Osteocyte (in vitro differentiated cells): ENCODE data around the gene MGAT5. TPM values are rescaled to one million over a fixed set of nuclear protein-coding genes. Genes with fewer than 3 reads are reported as not detected.

Source experiments
- DNase-seq: peaks from one replicate; pipeline ENCODE4 v3.0.0; 2021; ENCODE audit warnings: mixed read lengths; ENCODE audit not compliant: unreplicated experiment; ENCODE audit errors: extremely low spot score
- H3K27ac Mint-ChIP-seq: one replicate; pipeline ENCODE4 v1.8.0; 2021; ENCODE audit warnings: mild to moderate bottlenecking, mixed read lengths; ENCODE audit not compliant: unreplicated experiment
- H3K27me3 Mint-ChIP-seq: one replicate; pipeline ENCODE4 v1.8.0; 2021; ENCODE audit warnings: mixed read lengths; ENCODE audit not compliant: unreplicated experiment
- H3K36me3 Mint-ChIP-seq: one replicate; pipeline ENCODE4 v1.8.0; 2021; ENCODE audit warnings: mixed read lengths; ENCODE audit not compliant: unreplicated experiment
- H3K4me1 Mint-ChIP-seq: one replicate; pipeline ENCODE4 v1.8.0; 2021; ENCODE audit warnings: mixed read lengths; ENCODE audit not compliant: unreplicated experiment
- H3K4me3 Mint-ChIP-seq: one replicate; pipeline ENCODE4 v1.8.0; 2021; ENCODE audit warnings: mild to moderate bottlenecking, moderate library complexity, mixed read lengths; ENCODE audit not compliant: unreplicated experiment
- H3K9me3 Mint-ChIP-seq: one replicate; pipeline ENCODE4 v1.8.0; 2021; ENCODE audit warnings: mixed read lengths; ENCODE audit not compliant: unreplicated experiment
- total RNA-seq: library from RNA; stranded (reverse); gene quantifications from 2 replicates; pipeline ENCODE4 v1.2.1, GENCODE V29; 2021
- TF ChIP-seq, protein P1 (sequence below): fragments of 200-600 bp; sonication (generic); IDR thresholded peaks from 2 replicates; pipeline ENCODE4 v1.5.0; 2021; ENCODE audit warnings: antibody characterized with exemption, mild to moderate bottlenecking, moderate library complexity

The MGAT5 gene
- total RNA-seq, 1 donor from 2014 or later: 22.6 TPM

DNA sequence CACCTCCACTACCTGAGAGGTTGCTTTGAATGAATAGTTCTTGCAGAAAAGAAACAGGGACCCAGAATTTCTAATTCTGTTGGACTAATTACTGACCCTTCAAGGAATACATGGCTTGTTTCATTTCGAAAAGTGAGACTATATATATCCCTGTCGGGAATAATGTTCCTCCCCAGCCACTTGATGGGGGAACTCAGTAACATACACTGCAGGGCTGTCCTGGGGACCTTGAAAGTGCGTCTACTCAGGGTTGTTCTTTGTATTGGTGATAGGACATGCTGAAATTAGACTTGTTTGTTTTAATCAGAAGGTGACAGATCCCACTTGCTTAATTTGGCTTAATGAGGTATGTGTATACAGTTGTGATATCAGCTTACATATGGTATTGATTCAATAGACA, 25.5 kb downstream of the MGAT5 start:
- no peak for DNase-seq
- H3K9me3 Mint-ChIP-seq: no peaks in the 10 kb centered on the region
- no peaks in the 10 kb centered on the region for H3K27me3 Mint-ChIP-seq
- H3K4me3 Mint-ChIP-seq: no peak overlapping the region
- TF ChIP-seq, protein P1, sequence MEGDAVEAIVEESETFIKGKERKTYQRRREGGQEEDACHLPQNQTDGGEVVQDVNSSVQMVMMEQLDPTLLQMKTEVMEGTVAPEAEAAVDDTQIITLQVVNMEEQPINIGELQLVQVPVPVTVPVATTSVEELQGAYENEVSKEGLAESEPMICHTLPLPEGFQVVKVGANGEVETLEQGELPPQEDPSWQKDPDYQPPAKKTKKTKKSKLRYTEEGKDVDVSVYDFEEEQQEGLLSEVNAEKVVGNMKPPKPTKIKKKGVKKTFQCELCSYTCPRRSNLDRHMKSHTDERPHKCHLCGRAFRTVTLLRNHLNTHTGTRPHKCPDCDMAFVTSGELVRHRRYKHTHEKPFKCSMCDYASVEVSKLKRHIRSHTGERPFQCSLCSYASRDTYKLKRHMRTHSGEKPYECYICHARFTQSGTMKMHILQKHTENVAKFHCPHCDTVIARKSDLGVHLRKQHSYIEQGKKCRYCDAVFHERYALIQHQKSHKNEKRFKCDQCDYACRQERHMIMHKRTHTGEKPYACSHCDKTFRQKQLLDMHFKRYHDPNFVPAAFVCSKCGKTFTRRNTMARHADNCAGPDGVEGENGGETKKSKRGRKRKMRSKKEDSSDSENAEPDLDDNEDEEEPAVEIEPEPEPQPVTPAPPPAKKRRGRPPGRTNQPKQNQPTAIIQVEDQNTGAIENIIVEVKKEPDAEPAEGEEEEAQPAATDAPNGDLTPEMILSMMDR: no peak
- no peak overlapping the region for H3K27ac Mint-ChIP-seq
- no peaks in the 10 kb centered on the region for H3K36me3 Mint-ChIP-seq
- H3K4me1 Mint-ChIP-seq: peaks cover 5% of the 10 kb centered on the region

DNA sequence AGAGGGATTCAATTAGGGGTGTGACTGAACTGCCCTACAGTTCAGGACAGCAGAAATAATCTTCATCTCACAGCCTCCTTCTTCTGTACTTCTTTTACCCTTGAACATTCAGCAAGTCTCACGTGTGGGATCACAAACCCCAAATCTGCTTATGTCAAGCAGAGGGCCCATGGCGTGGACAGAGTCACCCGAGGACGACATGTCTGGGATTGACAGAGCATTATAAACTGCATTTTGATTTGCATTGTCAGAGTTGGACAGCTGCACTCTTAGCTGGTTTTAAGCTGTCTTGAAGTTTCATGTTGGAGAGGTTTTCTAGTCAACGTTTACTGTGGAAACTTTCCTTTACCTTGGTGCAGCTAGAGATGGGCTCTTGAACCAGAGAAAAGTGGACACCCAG, 26.4 kb downstream of the MGAT5 start:
- H3K36me3 Mint-ChIP-seq: no peaks in the 10 kb centered on the region
- H3K9me3 Mint-ChIP-seq: no peaks in the 10 kb centered on the region
- H3K27me3 Mint-ChIP-seq: no peaks in the 10 kb centered on the region
- H3K27ac Mint-ChIP-seq: no peak overlapping the region
- TF ChIP-seq, protein P1: no peak
- no peak overlapping the region for H3K4me3 Mint-ChIP-seq
- DNase-seq: no peak
- H3K4me1 Mint-ChIP-seq: peaks cover 5% of the 10 kb centered on the region

DNA sequence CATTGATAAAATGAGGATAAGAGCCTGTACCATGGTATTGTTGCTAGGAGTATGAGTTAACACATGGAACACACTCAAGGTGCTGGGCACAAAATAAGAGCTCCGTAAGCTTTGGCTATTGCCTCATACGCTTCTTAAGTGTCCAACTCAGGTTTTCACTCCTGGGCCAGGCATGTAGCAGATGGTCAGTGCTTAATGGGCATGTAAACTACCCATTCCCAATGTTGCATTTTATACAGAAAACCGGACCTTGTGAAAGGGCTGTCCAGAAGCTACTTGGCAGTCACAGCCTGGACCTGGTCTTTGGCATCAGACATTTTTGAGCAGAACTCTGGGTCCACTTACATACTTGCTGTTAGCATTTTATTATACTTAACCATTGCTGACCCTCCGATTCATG, 26.9 kb downstream of the MGAT5 start:
- no peaks in the 10 kb centered on the region for H3K27me3 Mint-ChIP-seq
- no peaks in the 10 kb centered on the region for H3K36me3 Mint-ChIP-seq
- H3K27ac Mint-ChIP-seq: no peak overlapping the region
- no peak overlapping the region for H3K4me3 Mint-ChIP-seq
- H3K9me3 Mint-ChIP-seq: no peaks in the 10 kb centered on the region
- H3K4me1 Mint-ChIP-seq: peaks cover 5% of the 10 kb centered on the region
- DNase-seq: no peak
- TF ChIP-seq, protein P1: no peak

DNA sequence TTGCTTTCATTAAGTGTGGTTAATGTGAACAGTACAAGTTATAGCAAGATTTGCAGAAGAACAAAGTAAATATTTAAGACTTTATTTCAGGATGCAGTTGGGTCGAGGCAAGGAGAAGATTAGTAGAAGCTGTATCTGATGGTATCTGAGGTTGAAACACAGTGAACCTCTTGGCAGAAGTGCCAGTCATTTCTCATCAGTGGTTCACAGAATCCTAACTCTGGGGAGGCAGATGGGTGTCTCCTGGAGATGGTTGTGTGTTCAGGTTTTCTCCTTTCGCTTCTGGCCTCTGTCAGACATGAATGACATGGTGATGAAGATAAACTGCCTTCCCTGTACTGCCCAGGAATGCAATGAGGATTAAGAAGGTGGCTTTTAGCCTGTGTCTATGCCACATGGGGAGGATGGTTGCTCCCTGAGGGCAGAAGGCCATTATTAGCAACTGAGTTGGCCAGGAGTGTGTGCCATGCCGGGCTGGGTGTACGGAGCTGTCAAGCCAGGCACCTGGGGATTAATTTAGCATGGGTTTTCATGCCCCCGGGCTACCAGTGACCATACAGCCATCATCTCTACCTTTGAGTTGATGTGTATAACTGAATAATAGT, 28.0 kb downstream of the MGAT5 start:
- peaks cover under 1% of the 10 kb centered on the region for H3K4me1 Mint-ChIP-seq

DNA sequence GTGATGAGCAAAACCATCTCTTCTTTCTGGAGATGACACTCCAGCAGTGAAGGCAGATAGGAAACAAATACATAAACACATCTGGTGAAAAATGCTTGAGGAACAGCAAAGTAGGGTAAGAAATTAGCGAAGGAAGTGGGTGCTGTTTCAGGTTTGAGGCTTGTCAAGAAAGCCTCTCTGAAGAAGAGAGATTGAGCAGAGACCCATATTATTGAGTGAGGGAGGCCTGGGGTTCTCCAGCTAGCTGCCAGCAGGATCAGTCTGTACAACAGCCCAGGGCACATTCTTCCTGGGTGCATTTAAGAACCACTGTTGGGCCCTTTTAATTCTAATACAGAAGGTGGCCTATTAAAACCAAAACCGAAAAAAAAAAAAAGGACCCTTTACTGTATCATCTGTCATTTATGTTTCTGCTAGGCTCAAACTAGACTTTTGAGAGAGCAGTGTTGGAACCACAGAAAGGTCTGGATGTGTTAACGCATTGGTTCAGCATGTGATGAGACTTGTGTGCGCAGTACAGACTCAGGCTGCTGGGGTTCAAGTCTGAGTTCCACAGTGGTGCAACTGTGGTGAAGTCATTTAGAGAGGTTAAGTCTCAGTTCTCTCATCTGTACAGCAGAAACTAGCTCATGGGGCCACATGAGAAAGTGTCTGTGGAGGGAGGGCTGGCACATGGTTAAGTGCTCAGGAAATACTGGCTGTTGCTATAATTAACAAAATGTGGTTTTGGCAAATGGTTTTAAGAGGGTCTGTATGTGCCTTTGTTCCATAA, 28.9 kb downstream of the MGAT5 start:
- TF ChIP-seq, protein P1: no peak
- Mint-ChIP-seq H3K27ac (no peak overlapping the region), H3K27me3 (no peaks in the 10 kb centered on the region), H3K4me3 (no peak overlapping the region), H3K4me1 (no peaks in the 10 kb centered on the region), H3K36me3 (no peaks in the 10 kb centered on the region), H3K9me3 (no peaks in the 10 kb centered on the region)
- no peak for DNase-seq

More for the DNA sequence above, 28.0 kb downstream of the MGAT5 start:
- Mint-ChIP-seq H3K9me3 (no peaks in the 10 kb centered on the region), H3K36me3 (no peaks in the 10 kb centered on the region), H3K27me3 (no peaks in the 10 kb centered on the region), H3K27ac (no peak overlapping the region), H3K4me3 (no peak overlapping the region)
- TF ChIP-seq, protein P1: no peak
- no peak for DNase-seq
